Dedifferentiated amniotic fluid mesenchymal stem cell (primary cell): ENCODE results near the gene PPFIBP2.

Experiments used
- DNase-seq: peaks from one replicate; pipeline ENCODE4 v3.0.0-alpha.2; 2016; ENCODE audit errors: extremely low spot score

PPFIBP2 gene

GRCh38 chr11:7513234-7514098 is at the start of gene PPFIBP2:
PPFIBP2 (plus strand) TSS chr11:7513999; CDS start chr11:7549476, 35,477 bp downstream.
- peak; percentile 55 for DNase-seq

DNA sequence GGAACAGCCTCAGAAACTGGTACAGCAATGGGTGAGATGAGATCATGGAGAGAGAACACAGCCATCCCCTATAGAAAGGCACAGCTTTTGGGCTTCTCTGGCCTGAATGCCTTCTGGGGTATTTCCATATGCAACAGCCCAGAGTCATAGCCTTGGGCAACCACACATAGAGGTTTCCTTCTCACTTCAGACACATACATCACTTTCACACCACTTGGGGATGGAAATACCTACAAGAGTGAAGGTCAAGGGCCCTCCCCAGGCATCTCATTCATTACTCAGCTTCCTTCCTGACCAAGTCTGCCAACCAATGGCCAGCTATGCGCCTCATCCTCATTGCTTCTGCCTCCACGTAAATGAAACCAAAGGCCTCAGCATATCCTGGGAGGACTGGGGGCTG is 46.1 kb upstream of the PPFIBP2 start:
- DNase-seq: no peak

DNA sequence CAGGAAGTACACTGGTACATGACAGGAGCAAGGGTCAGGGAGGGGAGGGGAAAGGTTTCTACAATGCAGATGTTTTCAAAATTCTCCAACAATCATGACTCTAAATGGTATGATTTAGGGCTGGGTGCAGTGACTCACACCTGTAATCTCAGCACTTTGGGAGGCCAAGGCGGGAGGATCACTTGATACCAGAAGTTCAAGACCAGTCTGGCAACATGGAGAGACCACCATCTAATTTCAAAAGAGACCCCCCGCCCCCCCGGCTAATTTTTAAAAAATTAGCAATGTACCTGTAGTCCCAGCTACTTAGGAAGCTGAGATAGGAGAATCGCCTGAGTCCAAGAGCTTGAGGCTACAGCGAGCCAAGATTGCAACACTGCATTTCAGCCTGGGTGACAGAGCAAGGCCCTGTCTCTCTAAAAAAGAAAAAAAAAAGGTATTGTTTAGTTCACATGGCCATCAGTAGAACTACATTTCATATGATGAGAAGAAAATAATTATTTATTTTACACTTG is 44.4 kb upstream of the PPFIBP2 start:
- no peak for DNase-seq

DNA sequence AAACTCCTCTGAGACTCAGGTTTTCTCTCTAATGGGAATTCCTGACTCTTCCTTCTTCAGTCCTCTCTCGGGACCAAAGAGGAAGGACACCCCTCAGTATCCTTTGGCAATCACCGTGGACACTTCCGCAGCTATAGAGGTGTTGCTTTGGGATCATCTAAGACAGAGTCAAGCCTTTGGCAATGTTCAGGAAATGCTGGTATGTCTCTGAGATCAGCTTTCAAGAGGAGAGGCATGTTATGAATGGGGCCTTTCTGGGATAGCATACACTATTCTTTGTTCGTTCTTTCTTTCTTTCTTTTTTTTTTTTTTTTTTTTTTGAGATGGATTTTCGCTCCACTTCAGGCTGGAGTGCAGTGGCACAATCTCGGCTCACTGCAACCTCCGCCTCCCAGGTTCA is 42.7 kb upstream of the PPFIBP2 start:
- no peak for DNase-seq

- DNase-seq: no peak
Measured at GRCh38 chr11:7473717-7474116, 40.1 kb upstream of the PPFIBP2 start.

DNA sequence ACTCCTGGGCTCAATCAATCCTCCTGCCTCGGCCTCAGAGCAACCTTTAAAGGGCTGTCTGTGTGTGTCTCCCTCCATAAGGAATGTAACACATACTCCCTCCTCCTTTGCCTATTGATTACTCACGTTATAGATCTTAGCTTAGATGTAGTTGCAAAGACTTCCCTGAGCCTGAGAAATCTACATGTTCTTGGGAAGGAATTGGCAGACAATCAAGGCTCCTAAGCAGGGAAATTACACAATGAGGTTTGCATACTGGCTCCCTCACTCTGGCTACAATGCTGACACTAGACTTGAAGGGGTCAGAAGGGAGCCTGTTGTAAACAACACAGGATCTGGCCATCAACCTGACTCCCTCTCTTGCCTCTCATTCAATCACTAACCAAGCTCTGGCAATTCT is 33.7 kb upstream of the PPFIBP2 start:
- DNase-seq: no peak

DNA sequence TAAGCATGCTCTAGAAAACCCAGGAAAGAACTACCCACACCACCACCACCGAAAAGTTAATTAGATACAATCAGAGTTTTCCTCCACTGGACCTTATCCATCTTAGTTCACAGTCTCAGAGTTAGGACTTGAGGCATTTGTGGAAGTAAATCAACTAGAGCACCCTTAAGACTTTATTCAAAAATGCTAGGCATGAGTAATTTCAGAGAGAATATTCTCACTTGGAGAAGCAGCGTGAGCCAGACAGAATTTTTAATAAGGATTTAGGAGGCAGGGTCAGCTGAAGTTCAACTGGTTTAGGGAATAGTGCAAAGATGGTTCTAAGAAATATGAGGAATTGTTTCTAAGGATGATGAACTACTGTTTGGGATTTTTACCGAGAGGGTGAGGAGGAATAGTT is 29.7 kb upstream of the PPFIBP2 start:
- DNase-seq: no peak

DNA sequence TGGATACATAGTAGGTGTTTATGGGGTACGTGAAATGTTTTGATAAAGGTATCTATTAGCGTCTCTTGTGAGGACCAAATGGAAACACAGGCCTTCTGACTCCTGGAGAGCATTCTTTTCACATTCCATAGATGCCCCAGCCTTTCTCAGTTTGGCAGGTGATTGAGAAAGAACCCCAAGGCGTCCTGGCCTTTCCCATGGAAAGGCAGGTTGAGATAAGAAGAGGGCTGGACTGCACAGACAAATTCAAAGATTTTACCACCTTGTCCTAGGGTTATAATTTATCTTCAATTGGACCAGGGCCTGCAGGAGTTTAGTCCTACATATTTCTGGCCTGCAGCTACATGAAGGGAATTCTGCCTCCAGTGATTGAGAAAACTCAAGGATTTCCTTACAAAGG is 29.2 kb upstream of the PPFIBP2 start:
- no peak for DNase-seq

GRCh38 chr11:7485186-7486097 is 28.4 kb upstream of the PPFIBP2 start, which contains the start of gene OLFML1:
OLFML1 (plus strand) TSS chr11:7485506; CDS start chr11:7485876, 370 bp downstream.
- peak; percentile 36 for DNase-seq

DNA sequence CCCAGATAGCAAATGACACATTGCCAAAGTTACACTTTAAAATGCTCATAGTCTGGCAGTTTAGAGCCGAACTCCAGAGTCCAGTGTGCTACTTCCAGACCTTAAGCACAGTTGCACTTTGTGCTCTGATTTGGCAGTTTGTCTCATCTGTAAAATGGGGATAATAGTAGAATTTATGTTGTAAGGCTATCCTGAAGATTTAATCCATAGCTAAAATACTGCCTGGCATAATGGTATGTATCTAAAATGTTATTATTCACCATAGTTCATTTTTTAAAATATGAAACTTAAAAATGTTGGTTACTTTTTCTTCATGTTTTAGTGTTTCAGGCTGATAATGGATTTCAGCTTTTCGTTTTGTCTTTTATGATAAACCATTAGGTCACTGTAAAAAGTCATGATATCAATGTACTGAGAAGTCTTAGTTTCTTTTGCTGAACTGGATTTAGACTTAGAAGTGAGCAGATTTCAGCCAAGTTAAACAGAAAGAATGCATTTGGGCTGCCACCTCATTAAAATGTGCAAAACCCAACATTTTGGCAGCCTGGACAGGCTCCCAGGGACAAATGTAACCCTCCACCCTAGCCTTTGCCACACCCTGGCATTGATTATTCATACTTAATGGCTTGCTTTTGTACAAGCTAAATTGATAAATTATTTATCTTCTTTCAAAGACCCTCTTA is 27.6 kb upstream of the PPFIBP2 start:
- DNase-seq: no peak

DNA sequence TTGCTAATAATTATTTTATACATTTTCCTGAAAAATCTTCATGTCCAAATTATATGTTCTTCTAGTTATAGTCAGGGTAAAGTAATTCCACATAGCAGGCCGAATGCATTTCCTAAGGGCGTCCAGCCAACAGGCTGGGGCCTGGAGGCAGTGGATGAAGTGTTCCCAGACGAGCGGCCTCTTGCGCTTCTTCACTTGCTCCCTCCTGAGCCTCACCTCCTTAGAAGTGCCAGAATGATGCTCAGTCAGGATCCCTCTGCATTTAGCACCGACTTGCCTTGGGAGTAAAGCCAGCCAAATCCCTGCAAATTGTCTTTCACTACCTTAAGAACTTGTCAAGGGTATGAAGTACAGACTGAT is 27.0 kb upstream of the PPFIBP2 start:
- no peak for DNase-seq

GRCh38 chr11:7487360-7487759 is 26.4 kb upstream of the PPFIBP2 start:
- DNase-seq: no peak

DNA sequence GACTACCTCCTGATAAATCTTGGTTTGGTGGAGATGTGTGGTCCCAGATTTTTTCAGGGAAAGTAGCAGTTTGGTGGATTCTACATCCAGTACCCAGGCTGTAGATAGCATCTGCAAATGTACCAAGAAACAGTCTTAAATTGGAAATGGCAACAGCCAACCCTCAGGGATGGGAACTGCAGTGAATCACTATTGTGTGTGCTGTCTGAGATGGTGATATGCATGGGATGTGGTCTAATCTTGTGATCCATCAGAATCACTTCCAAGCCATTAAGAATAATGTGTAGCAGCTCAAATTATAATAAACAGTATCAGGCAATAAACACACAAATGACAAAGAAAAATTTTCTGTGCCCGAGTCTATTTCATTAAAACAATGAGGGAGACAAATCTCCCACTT is 25.1 kb upstream of the PPFIBP2 start:
- DNase-seq: no peak

DNA sequence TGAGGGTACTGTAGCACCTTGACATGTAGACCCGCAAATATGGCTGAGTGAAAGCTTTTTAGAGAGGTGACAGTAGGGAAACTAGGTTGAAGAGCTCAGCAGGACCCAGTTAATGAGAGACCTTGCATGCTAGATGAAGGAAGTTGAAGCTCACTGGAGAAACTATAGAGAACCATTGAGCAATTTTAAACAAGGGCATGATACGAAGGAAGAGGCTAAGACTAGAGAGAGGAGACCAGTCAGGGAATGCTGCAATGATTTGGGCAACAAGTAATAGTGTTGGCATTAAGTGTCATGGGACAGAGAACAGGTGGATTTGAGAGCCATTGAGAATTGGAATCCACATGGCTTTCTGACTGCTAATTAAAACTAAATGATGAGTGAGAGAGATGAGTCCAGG is 24.4 kb upstream of the PPFIBP2 start:
- DNase-seq: no peak

- DNase-seq: no peak
Measured at GRCh38 chr11:7490054-7490453, 23.7 kb upstream of the PPFIBP2 start.

DNA sequence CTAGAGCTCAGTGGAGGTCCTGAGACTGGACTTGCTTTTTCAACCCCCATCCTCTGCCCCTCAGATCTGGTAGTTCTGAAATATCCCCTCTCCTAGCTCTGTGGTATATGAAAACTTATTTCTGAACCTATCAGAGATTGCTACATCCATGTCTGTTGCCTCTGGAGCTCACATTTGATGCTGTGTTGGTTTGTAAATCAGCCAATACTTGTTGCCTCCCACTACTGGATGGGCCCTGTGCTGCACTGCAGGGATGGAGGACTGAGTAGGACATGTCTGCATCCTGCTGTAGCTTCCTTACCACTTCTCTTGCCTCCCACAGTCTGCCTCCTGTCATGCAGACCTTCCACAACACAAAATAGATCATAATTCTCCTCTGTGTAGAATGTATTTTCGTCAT is 23.3 kb upstream of the PPFIBP2 start:
- DNase-seq: no peak

- DNase-seq: no peak
Measured at GRCh38 chr11:7492253-7492652, 21.5 kb upstream of the PPFIBP2 start.

- no peak for DNase-seq
Measured at GRCh38 chr11:7493670-7494069, 20.1 kb upstream of the PPFIBP2 start.

GRCh38 chr11:7494086-7494745 is 19.6 kb upstream of the PPFIBP2 start:
- DNase-seq: no peak

- DNase-seq: no peak
Measured at GRCh38 chr11:7495882-7496551, 17.8 kb upstream of the PPFIBP2 start.

DNA sequence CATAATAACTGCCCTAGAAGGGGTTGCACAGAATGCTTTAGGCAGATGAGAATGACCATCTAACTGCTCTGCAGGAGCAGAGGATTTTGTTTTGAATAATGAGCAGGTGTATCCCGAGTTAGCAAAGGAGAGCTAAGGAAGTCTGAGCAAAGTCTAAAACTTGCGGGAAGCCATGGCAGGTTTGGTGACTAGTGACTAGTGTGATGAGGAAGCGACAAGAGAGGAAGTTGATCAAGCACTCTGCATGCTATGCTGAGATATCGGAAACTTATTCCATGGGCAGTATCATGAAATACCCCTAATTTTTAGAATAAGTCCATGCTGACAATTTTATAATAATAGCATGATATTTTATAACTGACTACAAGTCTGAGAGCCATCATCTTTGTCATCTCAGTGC is 15.6 kb upstream of the PPFIBP2 start:
- no peak for DNase-seq
